ENCODE data around the gene MSMO1. TPM values are rescaled to one million over a fixed set of nuclear protein-coding genes. Genes with fewer than 3 reads are reported as not detected.

The MSMO1 gene
- total and polyA plus RNA-seq, 7 donors: 13.6 to 114 (median 26.8) TPM

- no peaks in the 10 kb centered on the region for H3K9me3 ChIP-seq
- H3K4me1 ChIP-seq: no peaks in the 10 kb centered on the region
- TF ChIP-seq CTCF (IDR thresholded peaks at IDR 0.05): no peak
- no peak for TF ChIP-seq POLR2AphosphoS5 (IDR thresholded peaks at IDR 0.05)
- no peak overlapping the region for H3K4me3 ChIP-seq
- no peak overlapping the region for H3K27ac ChIP-seq
- intact Hi-C loops (cut with DNase I): loop anchor here (10.0 kb wide), 1 partner anchor 94 kb away; no protein-coding TSS in a partner anchor
- no peaks in the 10 kb centered on the region for H3K36me3 ChIP-seq
- H3K27me3 ChIP-seq: no peaks in the 10 kb centered on the region
- 88 to 91% methylated on average over 1 of the region's 1 CpG for WGBS, 2 donors
- no peak for DNase-seq
Observed at GRCh38 chr4:165370530-165370929, 43.1 kb downstream of the MSMO1 start.

- intact Hi-C loops (cut with DNase I): loop anchor here (10.0 kb wide), 1 partner anchor 89 kb away; no protein-coding TSS in a partner anchor
- Histone ChIP-seq H3K27ac (no peak overlapping the region), H3K27me3 (no peaks in the 10 kb centered on the region), H3K9me3 (no peaks in the 10 kb centered on the region), H3K36me3 (no peaks in the 10 kb centered on the region), H3K4me3 (no peak overlapping the region), H3K4me1 (peaks cover 0 to 8% (median 5%) of the 10 kb centered on the region in 4 donors)
- DNase-seq: no peak
- 75 to 95% methylated on average over 2 of the region's 2 CpGs for WGBS, 2 donors
- TF ChIP-seq POLR2AphosphoS5 (IDR thresholded peaks at IDR 0.05) (no peak), CTCF (IDR thresholded peaks at IDR 0.05) (no peak), POLR2A (IDR thresholded peaks at IDR 0.05) (no peak), EP300 (IDR thresholded peaks at IDR 0.05) (no peak)
Observed at GRCh38 chr4:165375465-165375864, 48.0 kb downstream of the MSMO1 start.

- Histone ChIP-seq H3K4me3 (peak overlapping the region; percentile 33 to 67 (median 64)), H3K27me3 (no peaks in the 10 kb centered on the region), H3K27ac (peak overlapping the region; percentile 70 to 82 (median 78)), H3K4me1 (peaks cover 0 to 8% (median 5%) of the 10 kb centered on the region in 4 donors), H3K36me3 (no peaks in the 10 kb centered on the region), H3K9me3 (no peaks in the 10 kb centered on the region)
- 39 to 47% methylated on average over 1 of the region's 1 CpG for WGBS, 2 donors
- DNase-seq: no peak
- no peak for TF ChIP-seq CTCF (IDR thresholded peaks at IDR 0.05)
- TF ChIP-seq POLR2AphosphoS5 (IDR thresholded peaks at IDR 0.05): no peak
- TF ChIP-seq POLR2A (IDR thresholded peaks at IDR 0.05): no peak
- no peak for TF ChIP-seq EP300 (IDR thresholded peaks at IDR 0.05)
- intact Hi-C loops (cut with DNase I): loop anchor here (10.0 kb wide), 1 partner anchor 86 kb away; no protein-coding TSS in a partner anchor
Observed at GRCh38 chr4:165378398-165378744, 50.9 kb downstream of the MSMO1 start.

- intact Hi-C loops (cut with DNase I): loop anchor here (10.0 kb wide), 1 partner anchor 86 kb away; no protein-coding TSS in a partner anchor
Observed at GRCh38 chr4:165378745-165379677, 51.5 kb downstream of the MSMO1 start, which contains the start of gene CPE. TSS of gene CPE (plus strand) at chr4:165379008. CDS start at chr4:165379222, 214 bp downstream.

More at GRCh38 chr4:165378745-165379677, 51.5 kb downstream of the MSMO1 start, which contains the start of gene CPE:
- no peaks in the 10 kb centered on the region for H3K9me3 ChIP-seq
- peak within 1 kb of the TSS; percentile 33 to 67 (median 64) for H3K4me3 ChIP-seq
- WGBS, 2 donors: 1 to 2% methylated on average over 82 of the region's 82 CpGs
- H3K36me3 ChIP-seq: no peaks in the 10 kb centered on the region
- TF ChIP-seq CTCF (IDR thresholded peaks at IDR 0.05) (peak; percentile 24 to 80 (median 42)), POLR2AphosphoS5 (IDR thresholded peaks at IDR 0.05) (peak; percentile 57 to 87 (median 82)), POLR2A (IDR thresholded peaks at IDR 0.05) (peak; percentile 27 to 63), EP300 (IDR thresholded peaks at IDR 0.05) (no peak)
- H3K27me3 ChIP-seq: no peaks in the 10 kb centered on the region
- H3K4me1 ChIP-seq: peaks cover 0 to 8% (median 5%) of the 10 kb centered on the region in 4 donors
- DNase-seq: peak; percentile 82
- peak within 1 kb of the TSS; percentile 70 to 82 (median 78) for H3K27ac ChIP-seq
